Measurements from ENCODE around the gene TCP11L1. TPM values are rescaled to one million over a fixed set of nuclear protein-coding genes. Genes with fewer than 3 reads are reported as not detected.

The TCP11L1 gene
- total and polyA plus RNA-seq, 9 of the 15 experiments (the other 6 are each of a cell fraction or from before 2014, with no cell fraction given) = 1.6 to 15.3 (median 5.4) TPM

- Histone ChIP-seq H3K79me2 (ENCODE audit: control insufficient read depth, insufficient read depth, low read length) (no peaks in the 10 kb centered on the region), H4K20me1 (replicated peaks; ENCODE audit: control insufficient read depth, insufficient read depth, low read length) (no peaks in the 10 kb centered on the region), H3K4me1 (replicated peaks in 1 of 2; ENCODE audit: control insufficient read depth in 2 of 2, insufficient read depth in 2 of 2, low read length in 2 of 2) (no peaks in the 10 kb centered on the region), H3K4me3 (no peak overlapping the region), H3K9ac (ENCODE audit: insufficient read depth in 1 of 2, low read depth in 2 of 2, low read length in 2 of 2) (no peak overlapping the region), H2AFZ (ENCODE audit: low read depth, low read length) (no peak overlapping the region), H3K4me2 (ENCODE audit: insufficient read depth, low read length) (no peak overlapping the region), H3K36me3 (ENCODE audit: control insufficient read depth, insufficient read depth, low read length) (peaks cover 23% of the 10 kb centered on the region; the same call in 2 of the 3 replicates), H3K27me3 (ENCODE audit: control insufficient read depth in 2 of 2, insufficient read depth in 2 of 2, low read length in 2 of 2) (no peaks in the 10 kb centered on the region), H3K9me3 (replicated peaks; ENCODE audit: control insufficient read depth, insufficient read depth, low read depth, low read length) (no peaks in the 10 kb centered on the region), H3K27ac (ENCODE audit: extremely low read depth, low read depth, low read length) (no peak overlapping the region; the same call in 2 of the 3 replicates), H3K9me1 (ENCODE audit: control insufficient read depth, insufficient read depth, low read length) (no peaks in the 10 kb centered on the region)
- in situ Hi-C loops (cut with MboI) = no loop called here
- peak; percentile 73 for ATAC-seq
- no TSS peak for BruUV-seq (replicated peaks)
- CTCF ChIA-PET (ENCODE audit: low intra/inter-chr PET ratio) = no interaction called here
- no peak for DNase-seq (ENCODE audit: extremely low read depth in 1 of 4, low spot score in 3 of 4)
- 21% methylated on average over 8 of the region's 8 CpGs for WGBS (ENCODE audit: insufficient coverage, low coverage, missing lambda C conversion rate)
- intact Hi-C loops (cut with micrococcal nuclease) = no loop called here
- FAIRE-seq = no peak
- TF ChIP-seq CEBPG (CRISPR knock-in tag; IDR thresholded peaks at IDR 0.05) (peak; percentile 77; the same call in 1 of the 2 replicates), CEBPG (tag; conservative IDR thresholded peaks at IDR 0.05 in 1 of 2, IDR thresholded peaks at IDR 0.05 in 1 of 2) (0 out of 4 replicates have a peak, but pooled peaks of 1 of the 2 experiments have one; percentile 20), KHSRP (IDR thresholded peaks at IDR 0.05) (no peak), FUS (optimal IDR thresholded peaks at IDR 0.05; ENCODE audit: low read depth, low read length) (no peak), ATF3 (IDR thresholded peaks at IDR 0.05) (peak; percentile 51; the same call in 1 of the 2 replicates), ATF3 (CRISPR knock-in tag; conservative IDR thresholded peaks at IDR 0.05) (no peak), FOXM1 (IDR thresholded peaks at IDR 0.05; ENCODE audit: low read depth) (no peak), FOXM1 (CRISPR knock-in tag; IDR thresholded peaks at IDR 0.05; ENCODE audit: low read depth) (no peak), ZNF143 (CRISPR knock-in tag; IDR thresholded peaks at IDR 0.05) (no peak), ZNF584 (CRISPR knock-in tag; IDR thresholded peaks at IDR 0.05; ENCODE audit: low read depth) (peak; percentile 59; the same call in 1 of the 2 replicates), ZNF609 (CRISPR knock-in tag; IDR thresholded peaks at IDR 0.05; ENCODE audit: borderline replicate concordance) (no peak)
- POLR2A ChIA-PET = interaction anchor here (2.2 kb wide), 1 partner anchor 11 kb away, joined by 6 read pairs; no protein-coding TSS in a partner anchor
Measured at GRCh38 chr11:33072465-33072864, 33.1 kb downstream of the TCP11L1 start.
